GM12892 (cell line): ENCODE results near the gene TRIM65.
"Not testable (repeated sequence)": the region's sequence is repeated elsewhere in the genome, so short reads cannot be mapped to it uniquely, and the experiment has no call there.

Experiments used
- DNase-seq: peaks from one replicate; pipeline ENCODE4 v3.0.0; 2011; ENCODE audit not compliant: insufficient read length
- FAIRE-seq: peaks from 2 replicates; lab custom pipeline; 2011; peaks lifted over from hg19 to GRCh38; lab: Jason Lieb, UNC
- POLR2A ChIP-seq: IDR thresholded peaks from 2 replicates; pipeline ENCODE4 v1.6.1; 2011; ENCODE audit warnings: low read depth, low read length, control low read depth
- POLR2AphosphoS5 ChIP-seq: IDR thresholded peaks from 2 replicates; pipeline ENCODE4 v1.6.1; 2011; ENCODE audit warnings: low read depth, low read length, control low read depth
- TAF1 ChIP-seq: IDR thresholded peaks from 2 replicates; pipeline ENCODE4 v1.6.1; 2011; ENCODE audit warnings: low read depth, mild to moderate bottlenecking, control low read depth, low read length, borderline replicate concordance

The TRIM65 gene

GRCh38 chr17:75876938-75877751, 19.6 kb downstream of the TRIM65 start:
- TF ChIP-seq POLR2A (no peak), TAF1 (no peak)
- DNase-seq (no peak), FAIRE-seq (peak; percentile 9)

DNA sequence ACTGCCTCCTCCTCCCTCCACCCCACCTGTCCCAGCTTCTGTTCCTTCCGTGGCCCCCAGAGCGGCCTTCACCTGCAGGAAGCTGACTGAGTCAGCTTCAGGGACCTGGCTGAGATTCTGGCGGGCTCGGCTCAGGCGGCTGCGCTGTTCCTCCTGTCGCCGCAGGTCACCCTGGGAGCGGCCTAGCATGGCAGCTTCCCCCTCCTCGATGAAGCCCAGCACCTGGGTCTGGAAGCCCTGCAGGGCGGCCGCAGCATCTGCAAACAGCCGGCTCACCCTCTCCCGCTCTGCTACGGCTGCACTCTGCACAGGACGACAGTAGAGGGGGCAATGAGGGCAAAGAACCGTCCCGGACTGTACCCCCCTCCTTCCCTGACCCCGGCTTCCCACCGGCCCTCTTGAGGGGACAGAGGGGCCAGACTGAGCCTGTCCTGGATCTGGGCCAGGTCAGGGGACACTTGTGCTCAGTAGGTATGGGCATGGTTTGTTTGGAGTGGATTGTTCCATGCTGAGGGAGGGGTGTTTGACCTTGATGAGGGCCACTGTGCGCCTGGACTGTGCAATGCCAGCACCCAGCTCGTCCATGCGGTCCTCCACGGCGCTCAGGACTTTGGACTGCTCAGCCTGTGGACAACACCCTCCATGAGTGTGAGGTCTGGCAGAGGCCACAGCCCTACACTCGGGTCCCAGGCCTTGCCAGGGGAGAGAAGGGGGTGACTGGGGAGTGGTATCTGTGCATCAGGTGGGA, 20.4 kb downstream of the TRIM65 start:
- TF ChIP-seq POLR2A (no peak), POLR2AphosphoS5 (no peak), TAF1 (no peak)
- DNase-seq = no peak
- peak; percentile 67 for FAIRE-seq

- TF ChIP-seq TAF1 = no peak
- no peak for TF ChIP-seq POLR2AphosphoS5
- TF ChIP-seq POLR2A = no peak
- no peak for FAIRE-seq
- no peak for DNase-seq
These were observed 20.9 kb downstream of the TRIM65 start for GRCh38 chr17:75875940-75876189.

GRCh38 chr17:75875182-75875939, 21.4 kb downstream of the TRIM65 start:
- FAIRE-seq (no peak), DNase-seq (no peak)
- no peak for TF ChIP-seq POLR2AphosphoS5
- TF ChIP-seq POLR2A = no peak
- no peak for TF ChIP-seq TAF1

DNA sequence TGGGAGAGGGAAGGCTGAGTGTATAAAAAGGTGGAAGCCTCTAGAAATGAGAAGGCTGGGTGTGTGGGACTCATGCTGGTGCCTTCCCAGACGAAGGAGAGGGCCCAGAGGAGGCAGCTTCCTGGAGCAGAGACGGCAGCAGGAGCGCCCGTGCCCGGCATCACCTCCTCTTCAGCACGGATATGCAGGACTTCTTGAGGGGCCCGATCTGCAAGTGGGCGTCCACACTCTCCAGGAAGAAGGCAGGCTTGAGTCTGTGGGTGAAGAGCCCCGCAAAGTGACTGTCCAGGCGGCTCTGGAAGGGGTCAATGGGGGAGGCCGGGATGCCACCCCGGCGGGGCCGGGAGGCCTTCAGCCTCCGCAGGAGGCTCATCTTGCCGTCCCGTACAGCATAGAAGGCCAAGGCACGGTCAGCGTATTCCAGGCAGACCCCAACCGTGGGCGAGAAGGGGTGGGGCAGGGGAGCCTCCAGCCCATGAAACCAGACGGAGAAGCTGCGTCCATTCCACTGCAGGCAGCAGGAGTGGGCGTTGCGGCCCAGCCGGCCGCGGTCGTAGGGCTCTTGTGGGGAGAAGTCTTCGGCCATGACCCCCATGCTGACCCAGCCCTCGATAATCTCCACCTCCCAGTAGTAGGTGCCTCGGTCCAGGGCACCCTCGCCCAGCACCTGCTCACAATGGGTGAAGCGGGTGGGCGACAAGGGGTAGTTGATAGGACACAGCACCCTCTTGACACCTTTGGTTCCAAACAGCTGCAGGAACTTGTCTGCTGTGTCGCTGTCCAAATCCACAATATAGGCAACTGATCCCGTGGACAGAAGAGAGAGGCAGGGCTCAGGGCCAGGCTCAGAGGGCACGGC, 22.2 kb downstream of the TRIM65 start:
- FAIRE-seq (no peak), DNase-seq (no peak)
- no peak for TF ChIP-seq POLR2A
- no peak for TF ChIP-seq TAF1
- no peak for TF ChIP-seq POLR2AphosphoS5

DNA sequence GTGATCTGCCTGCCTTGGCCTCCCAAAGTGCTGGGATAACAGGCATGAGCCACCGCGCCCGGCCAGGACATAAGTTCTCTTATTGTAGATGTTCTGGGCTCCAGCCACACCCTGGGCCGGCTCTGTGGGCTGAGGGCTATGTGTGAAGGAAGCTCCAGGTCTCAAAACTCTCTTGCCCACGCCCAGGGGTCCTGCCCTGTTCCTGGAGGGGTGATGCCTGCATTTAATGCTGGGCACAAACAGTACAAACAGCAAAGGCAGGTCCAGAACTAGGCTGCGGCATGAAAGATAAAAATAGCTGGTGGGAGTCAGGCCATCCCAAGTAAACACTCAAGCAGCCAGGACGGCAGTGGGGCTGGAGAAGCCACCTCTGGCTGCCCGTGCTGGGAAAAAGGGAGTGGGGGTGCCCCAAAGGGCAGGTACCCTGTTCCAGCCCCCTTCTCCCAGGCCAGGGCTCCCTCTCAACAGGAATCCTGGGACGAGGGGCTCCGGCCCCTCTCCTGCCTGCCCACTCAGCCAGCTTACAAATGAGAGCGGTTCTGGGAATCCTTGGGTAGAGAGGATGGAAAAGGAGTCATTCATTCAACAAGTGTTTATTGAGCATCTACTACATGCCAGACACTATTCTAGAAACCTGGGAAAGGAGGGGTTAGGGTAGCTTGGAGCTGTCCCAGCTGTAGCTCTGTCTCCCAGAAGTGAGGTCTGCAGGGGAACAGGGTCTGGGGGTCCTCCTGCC, 23.0 kb downstream of the TRIM65 start:
- FAIRE-seq (no peak), DNase-seq (no peak)
- TF ChIP-seq POLR2AphosphoS5 (no peak), TAF1 (no peak), POLR2A (no peak)

GRCh38 chr17:75872434-75873351, 24.1 kb downstream of the TRIM65 start:
- TF ChIP-seq POLR2A (no peak), POLR2AphosphoS5 (no peak), TAF1 (no peak)
- DNase-seq = no peak
- FAIRE-seq = no peak

DNA sequence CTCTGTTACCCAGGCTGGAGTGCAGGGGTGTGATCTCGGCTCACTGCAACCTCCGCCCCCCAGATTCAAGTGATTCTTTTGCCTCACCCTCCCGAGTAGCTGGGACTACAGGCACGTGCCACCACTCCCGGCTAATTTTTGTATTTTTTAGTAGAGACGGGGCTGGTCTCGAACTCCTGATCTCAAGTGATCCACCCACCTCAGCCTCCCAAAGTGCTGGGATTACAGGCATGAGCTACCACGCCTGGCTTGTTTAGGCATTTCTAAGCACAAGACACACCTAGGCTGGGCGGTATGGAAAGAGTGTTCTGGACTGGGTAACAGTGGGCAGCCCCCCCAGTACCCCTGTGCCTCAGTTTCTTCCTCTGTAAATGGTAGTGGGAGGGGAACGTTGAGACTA, 26.5 kb downstream of the TRIM65 start:
- DNase-seq = not testable (repeated sequence)

DNA sequence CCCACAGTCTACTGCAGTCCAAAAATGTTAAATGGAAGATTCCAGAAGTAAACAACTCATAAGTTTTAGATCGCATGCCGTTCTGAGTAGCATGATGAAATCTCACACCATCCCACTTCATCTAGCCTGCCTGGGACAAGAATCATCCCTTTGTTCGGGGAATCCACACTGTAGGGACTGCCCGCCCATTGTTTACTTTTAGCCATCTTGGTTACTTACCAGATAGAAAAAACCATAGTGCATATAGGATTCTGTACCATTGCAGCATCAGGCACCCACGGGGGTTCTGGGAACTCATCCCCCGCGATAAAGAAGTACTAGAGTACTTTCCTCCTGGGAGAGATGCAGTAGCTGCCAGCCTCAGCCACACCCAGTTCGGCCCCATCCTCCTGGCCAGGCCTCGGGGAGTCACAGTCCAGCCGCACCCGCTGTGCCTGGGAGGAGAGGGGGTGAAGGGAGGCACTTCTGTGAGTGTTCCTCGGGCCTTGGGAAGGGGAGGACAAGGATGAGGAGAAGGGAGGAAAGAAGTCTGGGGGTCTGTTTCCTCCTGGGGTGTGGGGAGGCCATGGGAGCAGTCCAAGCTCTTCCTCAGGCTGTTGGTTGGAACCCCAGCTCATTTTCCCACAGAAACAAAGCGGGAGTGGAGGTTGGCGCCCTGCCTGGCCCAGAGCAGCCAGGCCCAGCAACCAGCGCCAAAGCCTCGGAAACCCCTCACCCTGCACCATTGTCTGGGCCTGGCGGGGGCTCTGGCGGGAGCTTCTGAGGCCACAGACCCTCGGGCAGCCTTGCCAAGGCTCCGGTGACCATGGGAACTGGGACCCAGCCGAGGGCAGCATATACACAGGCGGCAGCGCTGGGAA, 27.2 kb downstream of the TRIM65 start:
- FAIRE-seq (no peak), DNase-seq (no peak)
- TF ChIP-seq POLR2A (no peak), TAF1 (no peak), POLR2AphosphoS5 (no peak)

More for the DNA sequence above, 26.5 kb downstream of the TRIM65 start:
- not testable (repeated sequence) for FAIRE-seq

GRCh38 chr17:75868730-75869281, 27.9 kb downstream of the TRIM65 start:
- not testable (repeated sequence) for DNase-seq, FAIRE-seq

DNA sequence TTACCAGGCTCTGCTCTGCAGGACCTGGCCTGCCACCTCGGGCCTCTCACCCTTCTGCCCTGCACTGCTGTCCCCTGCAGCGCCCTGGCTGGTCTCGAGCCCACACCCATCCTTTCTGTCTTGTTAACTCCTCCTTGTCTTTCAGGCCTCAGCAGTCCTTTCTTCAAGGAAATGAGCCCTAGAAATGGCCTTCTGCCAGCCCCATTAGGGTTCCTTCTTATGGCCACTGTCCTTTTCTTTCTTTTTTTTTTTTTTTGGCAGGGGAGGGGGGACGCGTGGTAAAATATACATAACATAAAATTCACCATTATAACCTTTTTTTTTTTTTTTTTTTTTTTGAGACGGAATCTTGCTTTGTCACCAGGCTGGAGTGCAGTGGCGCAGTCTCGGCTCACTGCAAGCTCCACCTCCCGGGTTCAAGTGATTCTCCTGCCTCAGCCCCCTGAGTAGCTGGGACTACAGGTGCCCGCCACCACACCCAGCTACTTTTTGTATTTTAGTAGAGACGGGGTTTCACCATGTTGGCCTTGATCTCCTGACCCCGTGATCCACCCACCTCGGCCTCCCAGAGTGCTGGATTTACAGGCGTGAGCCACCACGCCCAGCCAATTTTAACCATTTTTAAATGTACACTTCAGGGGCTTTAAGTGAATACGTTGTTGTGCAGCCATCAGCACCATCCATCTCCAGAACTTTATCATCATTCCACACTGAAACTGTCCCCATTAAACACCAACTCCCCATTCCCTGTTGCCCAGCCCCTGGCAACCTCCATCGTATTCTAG, 31.2 kb downstream of the TRIM65 start:
- FAIRE-seq, DNase-seq: not testable (repeated sequence)

- FAIRE-seq, DNase-seq: not testable (repeated sequence)
These were observed 31.9 kb downstream of the TRIM65 start for GRCh38 chr17:75864887-75865286.
